Activated CD4-positive, alpha-beta T cell treated with anti-CD3 and anti-CD28 coated beads for 1 hour (primary cell): ENCODE results near the gene IGF2R.
"Not testable (repeated sequence)": the region's sequence is repeated elsewhere in the genome, so short reads cannot be mapped to it uniquely, and the experiment has no call there.

Experiments
- DNase-seq: peaks from one replicate; pipeline ENCODE4 v3.0.0-alpha.2; 2020

The IGF2R gene

GRCh38 chr6:160078883-160079685 is 110.2 kb downstream of the IGF2R start:
- no peak for DNase-seq

- no peak for DNase-seq
Measured at GRCh38 chr6:160079686-160080043, 110.8 kb downstream of the IGF2R start.

GRCh38 chr6:160080097-160080496 is 111.2 kb downstream of the IGF2R start:
- no peak for DNase-seq

GRCh38 chr6:160081398-160081797 is 112.5 kb downstream of the IGF2R start:
- no peak for DNase-seq

- no peak for DNase-seq
Measured at GRCh38 chr6:160082627-160083026, 113.7 kb downstream of the IGF2R start.

GRCh38 chr6:160084198-160084776 is 115.4 kb downstream of the IGF2R start:
- DNase-seq: no peak

GRCh38 chr6:160085226-160085625 is 116.3 kb downstream of the IGF2R start:
- DNase-seq: no peak

GRCh38 chr6:160085713-160086505 is 117.0 kb downstream of the IGF2R start:
- DNase-seq: no peak

GRCh38 chr6:160086754-160087153 is 117.9 kb downstream of the IGF2R start:
- no peak for DNase-seq

- DNase-seq: no peak
Measured at GRCh38 chr6:160088069-160088783, 119.3 kb downstream of the IGF2R start.

GRCh38 chr6:160088784-160089533 is 120.1 kb downstream of the IGF2R start:
- DNase-seq: no peak

- DNase-seq: no peak
Measured at GRCh38 chr6:160089534-160089897, 120.6 kb downstream of the IGF2R start.

- not testable (repeated sequence) for DNase-seq
Measured at GRCh38 chr6:160090442-160091239, 121.8 kb downstream of the IGF2R start.

GRCh38 chr6:160092176-160092575 is 123.3 kb downstream of the IGF2R start:
- DNase-seq: not testable (repeated sequence)

GRCh38 chr6:160092602-160093001 is 123.7 kb downstream of the IGF2R start:
- DNase-seq: no peak

- DNase-seq: no peak
Measured at GRCh38 chr6:160093061-160093460, 124.2 kb downstream of the IGF2R start.

- DNase-seq: no peak
Measured at GRCh38 chr6:160093946-160094345, 125.1 kb downstream of the IGF2R start.

GRCh38 chr6:160095146-160095845 is 126.4 kb downstream of the IGF2R start:
- DNase-seq: no peak

GRCh38 chr6:160101277-160102205 is 132.7 kb downstream of the IGF2R start:
- no peak for DNase-seq

GRCh38 chr6:160102399-160102798 is 133.5 kb downstream of the IGF2R start:
- no peak for DNase-seq
